GM18519 (cell line): ENCODE measurements around the gene WDFY2.
"Not testable (repeated sequence)": the region's sequence is repeated elsewhere in the genome, so short reads cannot be mapped to it uniquely, and the experiment has no call there.

Source experiments
- ATAC-seq: cut with Tn5 transposase; IDR thresholded peaks from one replicate; pipeline ENCODE4 v1.9.1; 2021; ENCODE audit warnings: mild to moderate bottlenecking, moderate library complexity; ENCODE audit not compliant: unreplicated experiment, low FRiP score

WDFY2 gene

GRCh38 chr13:51628059-51628852 is 44.0 kb downstream of the WDFY2 start:
- no peak for ATAC-seq

GRCh38 chr13:51629491-51630287 is 45.4 kb downstream of the WDFY2 start:
- no peak for ATAC-seq

GRCh38 chr13:51630288-51630615 is 46.0 kb downstream of the WDFY2 start:
- ATAC-seq, result no peak

GRCh38 chr13:51632591-51633362 is 48.5 kb downstream of the WDFY2 start:
- ATAC-seq, result no peak

- ATAC-seq, result no peak
Observed at GRCh38 chr13:51635137-51635878, 51.0 kb downstream of the WDFY2 start.

- ATAC-seq, result no peak
Observed at GRCh38 chr13:51636349-51636890, 52.2 kb downstream of the WDFY2 start.

GRCh38 chr13:51637852-51638215 is 53.6 kb downstream of the WDFY2 start:
- no peak for ATAC-seq

GRCh38 chr13:51638216-51638871 is 54.1 kb downstream of the WDFY2 start:
- ATAC-seq, result no peak

- no peak for ATAC-seq
Observed at GRCh38 chr13:51639171-51639570, 54.9 kb downstream of the WDFY2 start.

- ATAC-seq, result not testable (repeated sequence)
Observed at GRCh38 chr13:51640696-51641095, 56.4 kb downstream of the WDFY2 start.

- no peak for ATAC-seq
Observed at GRCh38 chr13:51643105-51643881, 59.0 kb downstream of the WDFY2 start.

- ATAC-seq, result no peak
Observed at GRCh38 chr13:51643882-51644281, 59.6 kb downstream of the WDFY2 start.

- ATAC-seq, result no peak
Observed at GRCh38 chr13:51644654-51645053, 60.4 kb downstream of the WDFY2 start.

- peak; percentile 61 for ATAC-seq
Observed at GRCh38 chr13:51645154-51645650, 60.9 kb downstream of the WDFY2 start.

GRCh38 chr13:51645761-51646670 is 61.8 kb downstream of the WDFY2 start:
- ATAC-seq, result no peak

GRCh38 chr13:51647067-51647466 is 62.8 kb downstream of the WDFY2 start:
- ATAC-seq, result no peak

- ATAC-seq, result not testable (repeated sequence)
Observed at GRCh38 chr13:51652193-51652592, 67.9 kb downstream of the WDFY2 start.
